Measurements from ENCODE around the gene CHST15.

DNA sequence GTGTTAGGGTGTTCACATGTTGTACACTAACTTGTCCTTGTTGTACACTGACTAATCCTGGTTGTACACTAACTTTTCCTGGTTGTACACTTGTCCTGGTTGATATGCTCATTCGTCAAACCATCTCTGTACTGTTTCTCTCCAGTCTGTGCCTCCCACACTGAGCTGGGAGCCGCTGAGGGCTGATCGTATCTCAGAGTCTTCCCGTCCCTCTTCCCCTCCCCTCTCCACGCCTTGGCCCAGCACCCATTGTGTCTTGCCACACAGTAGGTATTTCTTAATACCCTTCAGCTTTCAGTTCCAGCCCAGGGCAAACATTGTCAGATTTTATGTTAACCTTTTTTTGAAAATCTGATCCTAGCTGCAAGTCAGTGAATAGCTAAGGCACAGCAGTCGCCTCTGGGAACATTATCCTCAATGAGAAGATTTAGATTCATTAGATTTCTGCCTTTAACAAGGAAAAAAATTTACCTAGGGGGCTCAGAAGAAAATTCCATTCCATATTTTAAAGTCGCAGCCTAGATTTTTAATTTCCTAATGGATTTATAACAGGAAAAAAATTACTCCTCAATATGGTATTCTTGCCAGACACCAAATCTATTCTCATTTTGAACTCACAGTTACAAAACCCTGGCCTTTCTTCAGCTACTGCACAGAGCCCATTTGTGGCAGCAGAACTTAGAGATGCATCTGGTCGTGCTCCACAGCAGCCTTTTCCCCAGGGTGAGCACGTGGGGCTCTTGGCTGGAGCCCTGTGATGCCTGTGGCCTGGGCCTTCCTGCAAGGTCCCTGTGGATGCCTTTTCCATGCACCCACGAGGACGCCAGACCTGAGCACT lies 33.0 kb upstream of the CHST15 start:
- no peak for TF ChIP-seq GATA2 (IDR thresholded peaks at IDR 0.05; ENCODE audit: low read depth, low read length)
- no peak for TF ChIP-seq GATA3 (IDR thresholded peaks at IDR 0.05; ENCODE audit: low read depth, low read length)
